Germinal center (tissue), 1 donor: ENCODE measurements around the gene DHCR24.

ENCODE experiments used
- DNase-seq: peaks from one replicate; pipeline ENCODE4 v3.0.0; 2012; ENCODE audit warnings: mixed read lengths, low spot score

The DHCR24 gene

GRCh38 chr1:54864460-54865208, 22.4 kb downstream of the DHCR24 start:
- DNase-seq = no peak

GRCh38 chr1:54863267-54863665, 23.7 kb downstream of the DHCR24 start:
- DNase-seq = no peak

GRCh38 chr1:54861070-54861761, 25.8 kb downstream of the DHCR24 start:
- DNase-seq = no peak

- no peak for DNase-seq
Observed at GRCh38 chr1:54859700-54860391, 27.1 kb downstream of the DHCR24 start.

GRCh38 chr1:54857746-54858561, 29.0 kb downstream of the DHCR24 start:
- no peak for DNase-seq

GRCh38 chr1:54857141-54857540, 29.9 kb downstream of the DHCR24 start:
- DNase-seq = no peak

- no peak for DNase-seq
Observed at GRCh38 chr1:54854381-54855020, 32.5 kb downstream of the DHCR24 start.

GRCh38 chr1:54853793-54854370, 33.1 kb downstream of the DHCR24 start:
- DNase-seq = no peak

GRCh38 chr1:54853096-54853792, 33.8 kb downstream of the DHCR24 start:
- DNase-seq = no peak

GRCh38 chr1:54851936-54852524, 35.0 kb downstream of the DHCR24 start:
- DNase-seq = no peak

- no peak for DNase-seq
Observed at GRCh38 chr1:54851406-54851805, 35.6 kb downstream of the DHCR24 start.

GRCh38 chr1:54850737-54851136, 36.3 kb downstream of the DHCR24 start:
- no peak for DNase-seq

GRCh38 chr1:54850069-54850730, 36.8 kb downstream of the DHCR24 start:
- no peak for DNase-seq

GRCh38 chr1:54849219-54850068, 37.6 kb downstream of the DHCR24 start:
- DNase-seq = no peak

- no peak for DNase-seq
Observed at GRCh38 chr1:54848134-54848948, 38.7 kb downstream of the DHCR24 start.

GRCh38 chr1:54846716-54847284, 40.2 kb downstream of the DHCR24 start:
- DNase-seq = no peak

GRCh38 chr1:54846301-54846700, 40.7 kb downstream of the DHCR24 start:
- no peak for DNase-seq

- no peak for DNase-seq
Observed at GRCh38 chr1:54845772-54846171, 41.2 kb downstream of the DHCR24 start.
